Measurements from ENCODE around the gene EPX. TPM values are rescaled to one million over a fixed set of nuclear protein-coding genes. Genes with fewer than 3 reads are reported as not detected.

The EPX gene
- total RNA-seq, 4 donors from 2014 or later = not detected

DNA sequence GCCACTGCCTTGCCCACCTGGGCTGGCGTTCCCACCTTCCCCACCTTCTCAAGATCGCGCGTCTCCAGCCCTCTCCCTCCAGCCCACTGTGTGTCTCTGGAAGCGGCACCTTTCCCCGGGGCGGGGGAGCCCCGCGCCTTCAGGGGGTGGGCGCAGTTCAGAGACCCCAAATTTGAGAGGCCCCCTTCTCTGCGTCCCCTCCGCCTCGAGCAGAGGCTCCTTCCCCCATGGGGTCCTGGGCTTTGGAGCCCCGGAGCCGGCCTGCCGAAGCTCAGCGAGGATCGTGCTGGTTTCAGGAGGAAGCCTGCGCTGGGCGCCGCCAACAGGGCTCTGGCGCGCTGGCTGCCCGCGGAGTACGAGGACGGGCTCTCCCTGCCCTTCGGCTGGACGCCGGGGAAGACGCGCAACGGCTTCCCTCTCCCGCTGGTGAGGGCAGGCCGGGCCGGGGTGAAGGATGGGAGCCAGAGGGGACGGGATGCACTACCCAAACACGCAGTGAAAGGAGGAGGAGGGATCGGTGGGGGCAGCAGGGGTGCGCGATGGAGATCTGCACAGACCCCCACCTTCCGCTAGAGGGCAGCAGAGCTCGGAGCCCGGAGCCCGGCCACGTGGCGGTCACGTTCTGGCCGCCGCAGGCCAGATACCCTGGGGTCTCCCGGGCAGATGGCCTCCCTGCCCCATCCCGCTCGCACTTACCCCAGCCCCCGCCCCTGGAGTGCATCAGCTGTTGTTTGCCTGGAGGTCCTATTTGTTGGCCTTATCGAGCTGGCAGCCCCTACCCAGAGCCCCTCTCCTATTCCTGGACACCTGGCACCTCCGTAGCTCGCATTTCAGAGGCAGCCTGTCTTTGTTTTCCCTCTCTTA, 57.0 kb downstream of the EPX start:
- TF ChIP-seq, protein P1, sequence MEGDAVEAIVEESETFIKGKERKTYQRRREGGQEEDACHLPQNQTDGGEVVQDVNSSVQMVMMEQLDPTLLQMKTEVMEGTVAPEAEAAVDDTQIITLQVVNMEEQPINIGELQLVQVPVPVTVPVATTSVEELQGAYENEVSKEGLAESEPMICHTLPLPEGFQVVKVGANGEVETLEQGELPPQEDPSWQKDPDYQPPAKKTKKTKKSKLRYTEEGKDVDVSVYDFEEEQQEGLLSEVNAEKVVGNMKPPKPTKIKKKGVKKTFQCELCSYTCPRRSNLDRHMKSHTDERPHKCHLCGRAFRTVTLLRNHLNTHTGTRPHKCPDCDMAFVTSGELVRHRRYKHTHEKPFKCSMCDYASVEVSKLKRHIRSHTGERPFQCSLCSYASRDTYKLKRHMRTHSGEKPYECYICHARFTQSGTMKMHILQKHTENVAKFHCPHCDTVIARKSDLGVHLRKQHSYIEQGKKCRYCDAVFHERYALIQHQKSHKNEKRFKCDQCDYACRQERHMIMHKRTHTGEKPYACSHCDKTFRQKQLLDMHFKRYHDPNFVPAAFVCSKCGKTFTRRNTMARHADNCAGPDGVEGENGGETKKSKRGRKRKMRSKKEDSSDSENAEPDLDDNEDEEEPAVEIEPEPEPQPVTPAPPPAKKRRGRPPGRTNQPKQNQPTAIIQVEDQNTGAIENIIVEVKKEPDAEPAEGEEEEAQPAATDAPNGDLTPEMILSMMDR (IDR thresholded peaks at IDR 0.05) = peak; percentile 76 to 91 (median 84)
- no peak for TF ChIP-seq POLR2A (IDR thresholded peaks at IDR 0.05)
- Histone ChIP-seq H3K36me3 (no peaks in the 10 kb centered on the region), H3K4me1 (peaks cover 8 to 14% (median 9%) of the 10 kb centered on the region in 3 donors), H3K4me3 (peak overlapping the region; percentile 25 to 68 (median 44)), H3K27ac (no peak overlapping the region), H3K9me3 (no peaks in the 10 kb centered on the region), H3K27me3 (peaks cover 0 to 82% (median 2%) of the 10 kb centered on the region in 4 donors)
- intact Hi-C loops (cut with DNase I) = no loop called here
- no peak for DNase-seq
- 9 to 31% methylated on average over 2 to 31 of the region's 57 CpGs for WGBS, 2 donors

DNA sequence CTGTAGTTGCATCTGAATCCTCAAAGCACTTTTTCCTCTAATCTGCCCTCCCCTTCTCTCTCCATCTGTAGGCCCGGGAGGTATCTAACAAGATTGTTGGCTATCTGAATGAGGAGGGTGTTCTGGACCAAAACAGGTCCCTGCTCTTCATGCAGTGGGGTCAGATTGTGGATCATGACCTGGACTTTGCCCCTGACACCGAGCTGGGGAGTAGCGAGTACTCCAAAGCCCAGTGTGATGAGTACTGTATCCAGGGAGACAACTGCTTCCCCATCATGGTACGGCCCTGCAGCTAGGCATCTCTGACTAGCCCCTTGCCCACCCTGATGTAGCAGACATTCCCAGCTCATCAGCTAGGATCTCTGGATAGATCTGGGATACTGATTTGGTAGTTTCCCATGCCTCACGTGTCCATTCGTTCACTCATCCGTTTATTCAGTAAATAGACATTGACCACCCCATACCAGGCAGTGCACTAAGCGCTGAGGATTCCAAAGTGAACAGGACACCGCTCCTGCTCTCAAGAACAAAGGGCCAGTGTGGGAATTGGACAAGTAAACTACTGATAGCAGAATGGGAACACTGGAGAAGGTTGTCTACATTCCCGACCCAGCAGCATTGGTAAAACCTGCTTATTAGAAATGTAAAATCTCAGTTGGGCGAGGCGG, 58.0 kb downstream of the EPX start:
- no peak overlapping the region for H3K4me3 ChIP-seq
- H3K27me3 ChIP-seq = peaks cover 0 to 82% (median 2%) of the 10 kb centered on the region in 4 donors
- WGBS, 2 donors = 83 to 90% methylated on average over 7 to 11 of the region's 12 CpGs
- TF ChIP-seq POLR2A (IDR thresholded peaks at IDR 0.05) = no peak
- TF ChIP-seq, protein P1 (IDR thresholded peaks at IDR 0.05) = no peak
- peaks cover 8 to 14% (median 9%) of the 10 kb centered on the region in 3 donors for H3K4me1 ChIP-seq
- no peaks in the 10 kb centered on the region for H3K9me3 ChIP-seq
- H3K27ac ChIP-seq = no peak overlapping the region
- H3K36me3 ChIP-seq = no peaks in the 10 kb centered on the region
- DNase-seq = no peak
- intact Hi-C loops (cut with DNase I) = no loop called here

DNA sequence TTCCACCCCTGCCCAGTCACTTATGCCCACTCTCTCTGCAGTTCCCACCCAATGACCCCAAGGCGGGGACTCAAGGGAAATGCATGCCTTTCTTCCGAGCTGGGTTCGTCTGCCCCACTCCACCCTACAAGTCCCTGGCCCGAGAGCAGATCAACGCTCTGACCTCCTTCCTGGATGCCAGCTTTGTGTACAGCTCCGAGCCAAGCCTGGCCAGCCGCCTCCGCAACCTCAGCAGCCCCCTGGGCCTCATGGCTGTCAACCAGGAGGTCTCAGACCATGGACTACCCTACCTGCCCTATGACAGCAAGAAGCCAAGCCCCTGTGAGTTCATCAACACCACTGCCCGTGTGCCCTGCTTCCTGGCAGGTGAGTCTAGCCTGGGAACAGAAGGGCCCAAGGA, 59.6 kb downstream of the EPX start:
- intact Hi-C loops (cut with DNase I) = no loop called here
- Histone ChIP-seq H3K4me1 (peaks cover 8 to 14% (median 9%) of the 10 kb centered on the region in 3 donors), H3K27me3 (peaks cover 0 to 80% (median 2%) of the 10 kb centered on the region in 4 donors), H3K4me3 (no peak overlapping the region), H3K27ac (no peak overlapping the region), H3K9me3 (no peaks in the 10 kb centered on the region), H3K36me3 (no peaks in the 10 kb centered on the region)
- 69% methylated on average over 2 of the region's 9 CpGs; no CpG with 5 or more reads in 1 of the 2 donors for WGBS, 2 donors
- DNase-seq = no peak
- TF ChIP-seq POLR2A (IDR thresholded peaks at IDR 0.05) = no peak
- TF ChIP-seq, protein P1 (IDR thresholded peaks at IDR 0.05) = no peak

DNA sequence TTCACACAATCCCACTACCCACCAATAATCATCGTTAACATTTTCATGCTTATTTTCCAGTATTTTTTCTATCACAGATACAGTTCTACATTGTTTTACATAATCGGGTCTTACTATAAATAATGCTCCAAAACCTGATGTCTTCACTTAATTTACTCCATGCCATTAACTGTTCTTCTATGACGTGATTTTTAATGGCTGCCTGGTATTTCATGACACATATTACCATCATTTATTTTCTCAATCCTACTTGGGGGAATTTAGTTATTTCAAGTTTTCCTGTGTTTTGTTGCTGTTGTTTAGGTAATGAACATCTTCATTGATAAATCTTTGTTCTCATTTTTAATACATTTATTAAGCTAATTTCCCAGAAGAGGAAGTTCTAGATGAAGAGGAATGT, 60.6 kb downstream of the EPX start:
- TF ChIP-seq, protein P1 (IDR thresholded peaks at IDR 0.05) = no peak
- peaks cover 8 to 14% (median 9%) of the 10 kb centered on the region in 3 donors for H3K4me1 ChIP-seq
- intact Hi-C loops (cut with DNase I) = no loop called here
- no peak for DNase-seq
- H3K9me3 ChIP-seq = no peaks in the 10 kb centered on the region
- H3K27me3 ChIP-seq = peaks cover 0 to 82% (median 2%) of the 10 kb centered on the region in 4 donors
- H3K27ac ChIP-seq = no peak overlapping the region
- no peak overlapping the region for H3K4me3 ChIP-seq
- H3K36me3 ChIP-seq = no peaks in the 10 kb centered on the region
- WGBS, 2 donors = 70 to 71% methylated on average over 3 of the region's 3 CpGs

Other genes starting within 250 kb of the EPX start
- gene CUEDC1, start 237.3 kb upstream of the EPX start, total RNA-seq = 10 to 100 TPM in 3 of 4 donors, 1 to 10 TPM in 1; 7.4 to 27.3 (median 18.4) TPM
- gene VEZF1, start 204.5 kb upstream of the EPX start, total RNA-seq = 10 to 100 TPM; 20.3 to 61.4 (median 27.4) TPM
- 100 to 1,000 TPM; 134 to 223 (median 200) TPM for gene SRSF1, start 185.5 kb upstream of the EPX start, total RNA-seq
- gene DYNLL2, start 109.3 kb upstream of the EPX start, total RNA-seq = 10 to 100 TPM; 13.0 to 18.5 (median 14.4) TPM
- gene OR4D1, start 44.3 kb upstream of the EPX start, total RNA-seq = not detected
- gene OR4D2, start 25.7 kb upstream of the EPX start, total RNA-seq = not detected
- 10 to 100 TPM in 2 of 4 donors, 1 to 10 TPM in 2; 5.3 to 10.8 (median 9.3) TPM for gene MKS1, start 26.5 kb downstream of the EPX start, total RNA-seq
- gene LPO, start 45.9 kb downstream of the EPX start, total RNA-seq = 1 to 10 TPM in 1 of 4 donors, under 1 TPM in 1, not detected in 2; 0.27 to 2.5 TPM
- gene MPO, start 88.2 kb downstream of the EPX start, total RNA-seq = not detected
- 10 to 100 TPM in 1 of 4 donors, 1 to 10 TPM in 3; 2.9 to 16.0 (median 3.3) TPM for gene TSPOAP1, start 136.1 kb downstream of the EPX start, total RNA-seq
- gene SUPT4H1, start 159.5 kb downstream of the EPX start, total RNA-seq = 10 to 100 TPM; 29.9 to 54.9 (median 37.0) TPM
- gene RNF43, start 224.8 kb downstream of the EPX start, total RNA-seq = 10 to 100 TPM in 1 of 4 donors, 1 to 10 TPM in 3; 6.4 to 13.8 (median 8.1) TPM

Measured in esophagus squamous epithelium (tissue), 5 donors.